Measurements from ENCODE around the gene ROBO1. TPM values are rescaled to one million over a fixed set of nuclear protein-coding genes. Genes with fewer than 3 reads are reported as not detected.

Gene ROBO1
- total RNA-seq, 1 experiment from 2014 or later, result 33.9 TPM

DNA sequence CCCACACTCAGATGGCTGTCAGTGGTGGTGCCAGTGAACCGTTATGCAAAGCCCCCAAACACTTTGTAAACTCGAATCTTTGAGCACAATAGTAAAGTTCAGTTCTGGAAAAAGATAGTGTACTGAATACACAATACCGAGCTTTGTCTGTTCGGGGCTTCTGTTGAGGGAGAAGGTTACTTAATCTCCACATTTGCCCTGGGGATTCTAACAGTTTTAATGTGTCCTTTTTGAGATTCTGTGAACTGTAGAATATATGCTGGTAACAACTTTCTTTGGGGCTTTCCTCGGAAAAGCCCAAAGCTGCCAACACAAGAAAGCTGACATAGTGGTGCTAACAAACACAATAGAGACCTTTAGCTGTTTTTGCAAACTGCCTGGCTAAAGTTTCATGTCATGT is 686.5 kb downstream of the ROBO1 start:
- no peaks in the 10 kb centered on the region for H3K4me1 Mint-ChIP-seq (ENCODE audit: low read depth, unreplicated experiment)
- BruUV-seq (replicated peaks), result no TSS peak
- CTCF ChIA-PET, result no interaction called here
- no peaks in the 10 kb centered on the region for H3K36me3 Mint-ChIP-seq (ENCODE audit: insufficient read depth, unreplicated experiment)
- H3K27me3 Mint-ChIP-seq (ENCODE audit: unreplicated experiment), result no peaks in the 10 kb centered on the region
- no peak overlapping the region for H3K4me3 Mint-ChIP-seq (ENCODE audit: low read depth, unreplicated experiment)
- no peak overlapping the region for H3K27ac Mint-ChIP-seq (ENCODE audit: unreplicated experiment)
- no peak for DNase-seq
- no peaks in the 10 kb centered on the region for H3K9me3 Mint-ChIP-seq (ENCODE audit: low read depth, unreplicated experiment)
- TF ChIP-seq, protein P1, sequence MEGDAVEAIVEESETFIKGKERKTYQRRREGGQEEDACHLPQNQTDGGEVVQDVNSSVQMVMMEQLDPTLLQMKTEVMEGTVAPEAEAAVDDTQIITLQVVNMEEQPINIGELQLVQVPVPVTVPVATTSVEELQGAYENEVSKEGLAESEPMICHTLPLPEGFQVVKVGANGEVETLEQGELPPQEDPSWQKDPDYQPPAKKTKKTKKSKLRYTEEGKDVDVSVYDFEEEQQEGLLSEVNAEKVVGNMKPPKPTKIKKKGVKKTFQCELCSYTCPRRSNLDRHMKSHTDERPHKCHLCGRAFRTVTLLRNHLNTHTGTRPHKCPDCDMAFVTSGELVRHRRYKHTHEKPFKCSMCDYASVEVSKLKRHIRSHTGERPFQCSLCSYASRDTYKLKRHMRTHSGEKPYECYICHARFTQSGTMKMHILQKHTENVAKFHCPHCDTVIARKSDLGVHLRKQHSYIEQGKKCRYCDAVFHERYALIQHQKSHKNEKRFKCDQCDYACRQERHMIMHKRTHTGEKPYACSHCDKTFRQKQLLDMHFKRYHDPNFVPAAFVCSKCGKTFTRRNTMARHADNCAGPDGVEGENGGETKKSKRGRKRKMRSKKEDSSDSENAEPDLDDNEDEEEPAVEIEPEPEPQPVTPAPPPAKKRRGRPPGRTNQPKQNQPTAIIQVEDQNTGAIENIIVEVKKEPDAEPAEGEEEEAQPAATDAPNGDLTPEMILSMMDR (IDR thresholded peaks at IDR 0.05; ENCODE audit: unreplicated experiment), result no peak
- intact Hi-C loops (cut with micrococcal nuclease; ENCODE audit: unreplicated experiment), result no loop called here

DNA sequence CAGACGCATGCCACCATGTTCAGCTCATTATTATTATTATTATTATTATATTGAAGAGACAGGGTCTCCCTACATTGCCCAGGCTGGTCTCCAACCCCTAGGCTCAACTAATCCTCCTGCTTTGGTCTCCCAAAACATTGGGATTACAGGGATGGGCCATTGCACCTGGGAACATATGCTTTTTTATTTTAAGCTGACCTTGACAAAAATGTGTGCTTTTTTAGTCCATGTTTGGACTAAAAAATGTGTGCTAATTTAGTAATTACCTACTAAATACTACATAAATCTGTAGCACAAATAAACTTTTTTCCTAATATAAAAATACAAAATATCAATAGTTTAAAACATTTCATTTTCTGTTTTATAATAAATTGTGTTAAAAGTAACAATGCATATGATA is 693.2 kb downstream of the ROBO1 start:
- TF ChIP-seq, protein P1 (IDR thresholded peaks at IDR 0.05; ENCODE audit: unreplicated experiment), result no peak
- H3K27me3 Mint-ChIP-seq (ENCODE audit: unreplicated experiment), result no peaks in the 10 kb centered on the region
- H3K27ac Mint-ChIP-seq (ENCODE audit: unreplicated experiment), result no peak overlapping the region
- H3K9me3 Mint-ChIP-seq (ENCODE audit: low read depth, unreplicated experiment), result no peaks in the 10 kb centered on the region
- CTCF ChIA-PET, result no interaction called here
- no TSS peak for BruUV-seq (replicated peaks)
- DNase-seq, result no peak
- intact Hi-C loops (cut with micrococcal nuclease; ENCODE audit: unreplicated experiment), result no loop called here
- no peaks in the 10 kb centered on the region for H3K4me1 Mint-ChIP-seq (ENCODE audit: low read depth, unreplicated experiment)
- no peak overlapping the region for H3K4me3 Mint-ChIP-seq (ENCODE audit: low read depth, unreplicated experiment)
- H3K36me3 Mint-ChIP-seq (ENCODE audit: insufficient read depth, unreplicated experiment), result no peaks in the 10 kb centered on the region

DNA sequence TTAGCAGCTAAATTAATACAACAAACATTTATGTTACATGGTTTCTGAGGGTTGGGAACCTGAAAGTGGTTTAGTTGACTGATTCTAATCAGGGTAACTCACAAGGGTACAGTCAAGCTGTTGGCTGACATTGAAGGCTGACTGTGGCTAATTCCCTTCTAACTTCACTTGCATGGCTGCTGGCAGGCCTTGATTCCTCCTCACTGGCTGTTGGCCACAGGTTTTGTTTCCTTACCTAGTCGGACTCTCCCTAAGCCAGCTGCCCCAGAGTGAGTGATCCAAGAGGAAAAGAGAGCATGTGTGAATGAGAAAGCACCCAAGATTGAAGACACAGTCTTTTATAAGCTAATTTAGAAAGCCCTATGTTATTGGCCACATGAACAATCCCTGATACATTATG is 700.1 kb downstream of the ROBO1 start:
- intact Hi-C loops (cut with micrococcal nuclease; ENCODE audit: unreplicated experiment), result no loop called here
- BruUV-seq (replicated peaks), result no TSS peak

DNA sequence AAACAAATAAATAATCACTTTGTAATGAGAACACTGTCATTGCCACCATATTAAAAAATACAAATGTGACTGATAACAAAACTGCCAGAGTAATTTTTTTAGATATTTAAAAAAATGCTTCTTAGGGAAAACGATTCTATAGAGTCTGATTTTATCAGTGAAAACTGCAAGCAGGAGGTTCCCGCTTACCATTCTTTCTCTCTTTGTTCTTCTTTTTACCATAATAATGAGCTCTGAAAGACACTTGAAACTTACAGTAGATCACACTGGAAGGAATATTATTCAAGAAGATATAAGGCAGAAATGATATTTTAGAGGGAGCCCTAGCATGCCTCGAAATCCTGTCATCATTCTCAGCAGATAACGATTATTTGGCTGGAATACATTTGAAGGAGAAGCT is 701.3 kb downstream of the ROBO1 start:
- BruUV-seq (replicated peaks), result no TSS peak
- CTCF ChIA-PET, result no interaction called here
- Mint-ChIP-seq H3K9me3 (ENCODE audit: low read depth, unreplicated experiment) (no peaks in the 10 kb centered on the region), H3K27me3 (ENCODE audit: unreplicated experiment) (no peaks in the 10 kb centered on the region), H3K4me3 (ENCODE audit: low read depth, unreplicated experiment) (no peak overlapping the region), H3K27ac (ENCODE audit: unreplicated experiment) (no peak overlapping the region), H3K4me1 (ENCODE audit: low read depth, unreplicated experiment) (no peaks in the 10 kb centered on the region), H3K36me3 (ENCODE audit: insufficient read depth, unreplicated experiment) (no peaks in the 10 kb centered on the region)
- DNase-seq, result no peak
- intact Hi-C loops (cut with micrococcal nuclease; ENCODE audit: unreplicated experiment), result no loop called here
- TF ChIP-seq, protein P1 (IDR thresholded peaks at IDR 0.05; ENCODE audit: unreplicated experiment), result no peak

More for the DNA sequence above, 700.1 kb downstream of the ROBO1 start:
- Mint-ChIP-seq H3K9me3 (ENCODE audit: low read depth, unreplicated experiment) (no peaks in the 10 kb centered on the region), H3K27me3 (ENCODE audit: unreplicated experiment) (no peaks in the 10 kb centered on the region), H3K36me3 (ENCODE audit: insufficient read depth, unreplicated experiment) (no peaks in the 10 kb centered on the region), H3K27ac (ENCODE audit: unreplicated experiment) (no peak overlapping the region), H3K4me3 (ENCODE audit: low read depth, unreplicated experiment) (no peak overlapping the region), H3K4me1 (ENCODE audit: low read depth, unreplicated experiment) (no peaks in the 10 kb centered on the region)
- DNase-seq, result no peak
- CTCF ChIA-PET, result no interaction called here
- TF ChIP-seq, protein P1 (IDR thresholded peaks at IDR 0.05; ENCODE audit: unreplicated experiment), result no peak

DNA sequence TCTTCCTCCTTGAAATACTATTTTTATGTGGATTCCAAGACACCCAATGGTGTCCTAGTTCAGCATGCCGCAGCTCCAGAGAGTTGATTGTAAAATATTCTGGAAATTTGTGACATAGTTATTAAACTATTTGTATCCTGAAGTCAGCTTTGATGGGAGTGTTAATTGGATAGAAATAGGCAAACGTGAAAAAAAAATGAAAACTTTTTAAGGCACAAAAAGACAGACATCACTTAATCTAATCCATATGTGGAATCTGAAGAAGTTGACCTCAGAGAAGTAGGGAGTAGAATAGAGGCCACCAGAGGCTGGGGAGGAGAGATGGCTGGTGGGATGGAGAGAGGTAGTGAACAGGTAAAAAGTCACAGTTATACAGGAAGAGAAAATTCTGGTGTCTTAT is 704.2 kb downstream of the ROBO1 start:
- Mint-ChIP-seq H3K4me1 (ENCODE audit: low read depth, unreplicated experiment) (no peaks in the 10 kb centered on the region), H3K36me3 (ENCODE audit: insufficient read depth, unreplicated experiment) (no peaks in the 10 kb centered on the region), H3K9me3 (ENCODE audit: low read depth, unreplicated experiment) (no peaks in the 10 kb centered on the region), H3K27ac (ENCODE audit: unreplicated experiment) (no peak overlapping the region), H3K27me3 (ENCODE audit: unreplicated experiment) (no peaks in the 10 kb centered on the region), H3K4me3 (ENCODE audit: low read depth, unreplicated experiment) (no peak overlapping the region)
- BruUV-seq (replicated peaks), result no TSS peak
- DNase-seq, result no peak
- intact Hi-C loops (cut with micrococcal nuclease; ENCODE audit: unreplicated experiment), result no loop called here
- CTCF ChIA-PET, result no interaction called here
- TF ChIP-seq, protein P1 (IDR thresholded peaks at IDR 0.05; ENCODE audit: unreplicated experiment), result no peak
